HG03196 (cell line): ENCODE results near the gene SS18.
A peak's percentile ranks its signal among the peaks of the same experiment; 100 is the strongest.
"Not testable (repeated sequence)": the region's sequence is repeated elsewhere in the genome, so short reads cannot be mapped to it uniquely, and the experiment has no call there.

ENCODE experiments used
- ATAC-seq: cut with Tn5 transposase; IDR thresholded peaks from one replicate; pipeline ENCODE4 v1.9.1; 2021; ENCODE audit not compliant: unreplicated experiment

The SS18 gene

GRCh38 chr18:26090130-26091046, at the start of gene SS18:
Gene SS18, minus strand, starts transcription at chr18:26090613. Its CDS starts 44 bp downstream, at chr18:26090569.
- ATAC-seq: peak; percentile 83

DNA sequence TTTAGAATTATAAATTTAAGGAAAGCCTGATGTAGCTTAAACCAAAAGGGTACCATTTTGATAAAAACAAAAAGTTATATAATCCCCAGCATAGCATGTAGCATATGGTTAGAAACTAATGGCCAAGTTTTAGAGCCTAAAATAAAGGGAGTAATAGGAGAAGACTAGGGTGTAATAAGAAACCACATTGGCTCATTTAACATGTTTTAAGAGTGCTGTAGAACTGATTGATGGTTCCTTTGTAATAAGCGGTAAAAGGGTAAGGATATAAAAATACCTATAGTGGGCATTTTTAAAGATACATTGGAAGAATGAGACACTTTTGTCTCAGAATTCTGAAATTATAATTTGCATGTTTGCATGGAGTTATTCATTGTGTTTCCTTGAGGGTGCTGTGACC, 45.1 kb upstream of the SS18 start:
- ATAC-seq: no peak

- no peak for ATAC-seq
Measured at GRCh38 chr18:26134107-26134506, 43.7 kb upstream of the SS18 start.

GRCh38 chr18:26133652-26134051, 43.2 kb upstream of the SS18 start, which contains the start of gene PSMA8:
Gene PSMA8, plus strand, starts transcription at chr18:26133869. Its CDS starts 97 bp downstream, at chr18:26133966.
- ATAC-seq: no peak

DNA sequence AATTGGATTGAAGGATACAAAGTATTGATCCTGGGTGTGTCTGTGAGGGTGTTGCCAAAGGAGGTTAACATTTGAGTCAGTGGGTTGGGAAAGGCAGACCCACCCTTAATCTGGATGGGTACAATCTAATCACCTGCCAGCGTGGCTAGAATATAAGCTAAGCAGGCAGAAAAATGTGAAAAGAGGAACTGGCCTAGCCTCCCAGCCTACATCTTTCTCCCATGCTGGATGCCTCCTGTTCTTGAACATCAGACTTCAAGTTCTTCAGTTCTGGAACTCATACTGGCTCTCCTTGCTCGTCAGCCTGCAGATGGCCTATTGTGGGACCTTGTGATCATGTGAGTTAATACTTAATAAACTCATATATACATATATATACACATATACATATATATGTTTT, 37.8 kb upstream of the SS18 start:
- not testable (repeated sequence) for ATAC-seq

GRCh38 chr18:26127786-26128185, 37.4 kb upstream of the SS18 start:
- no peak for ATAC-seq

DNA sequence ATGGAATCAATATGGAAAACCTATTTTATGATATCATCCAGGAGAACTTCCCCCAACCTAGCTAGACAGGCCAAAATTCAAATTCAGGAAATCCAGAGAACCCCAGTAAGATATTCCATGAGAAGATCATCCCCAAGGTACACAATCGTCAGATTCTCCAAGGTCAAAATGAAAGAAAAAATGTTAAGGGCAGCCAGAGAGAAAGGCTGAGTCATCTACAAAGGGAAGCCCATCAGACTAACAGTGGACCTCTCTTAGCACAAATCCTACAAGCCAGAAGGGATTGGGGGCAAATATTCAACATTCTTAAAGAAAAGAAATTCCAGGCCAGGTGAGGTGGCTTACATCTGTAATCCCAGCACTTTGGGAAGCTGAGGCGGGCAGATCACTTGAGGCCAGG, 31.6 kb upstream of the SS18 start:
- not testable (repeated sequence) for ATAC-seq

GRCh38 chr18:26121476-26121875, 31.1 kb upstream of the SS18 start:
- ATAC-seq: no peak

DNA sequence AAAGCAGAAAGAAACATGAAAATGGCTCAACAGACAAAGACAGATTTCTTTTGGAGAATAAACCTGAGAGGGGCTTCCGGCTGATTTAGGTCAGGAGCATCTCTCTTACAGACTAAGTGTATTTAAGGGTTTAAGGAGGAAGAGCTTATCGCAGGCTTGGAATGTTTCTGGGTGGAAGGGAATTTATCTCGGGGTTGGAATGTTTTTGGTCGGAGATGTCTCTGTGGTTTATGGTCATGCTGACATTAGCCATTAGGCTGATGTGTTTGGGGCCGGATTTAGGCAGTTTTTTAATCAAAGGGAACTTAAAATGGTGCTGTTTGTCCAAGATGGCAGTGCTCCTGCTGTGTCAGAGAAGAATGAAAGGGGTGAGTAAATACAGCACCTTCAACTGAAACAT, 28.8 kb upstream of the SS18 start:
- no peak for ATAC-seq

DNA sequence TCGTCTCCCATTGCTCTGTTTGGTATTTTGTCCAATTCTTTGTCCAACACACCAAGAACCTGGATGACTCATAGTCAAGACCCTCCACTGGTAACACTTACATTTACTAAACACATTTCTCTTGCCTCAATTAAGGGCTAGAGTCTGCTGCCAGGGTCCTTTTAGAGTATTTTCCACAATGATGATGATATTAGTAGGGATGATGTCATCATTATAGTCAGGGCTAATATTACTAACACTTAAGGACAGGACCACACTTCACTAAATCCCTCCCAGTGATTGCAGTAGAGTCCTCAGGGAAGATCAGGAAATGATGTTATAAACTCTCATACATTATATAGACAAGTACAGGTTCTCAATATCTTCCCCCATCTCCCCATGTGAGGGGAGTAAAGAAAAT, 13.6 kb upstream of the SS18 start:
- no peak for ATAC-seq

DNA sequence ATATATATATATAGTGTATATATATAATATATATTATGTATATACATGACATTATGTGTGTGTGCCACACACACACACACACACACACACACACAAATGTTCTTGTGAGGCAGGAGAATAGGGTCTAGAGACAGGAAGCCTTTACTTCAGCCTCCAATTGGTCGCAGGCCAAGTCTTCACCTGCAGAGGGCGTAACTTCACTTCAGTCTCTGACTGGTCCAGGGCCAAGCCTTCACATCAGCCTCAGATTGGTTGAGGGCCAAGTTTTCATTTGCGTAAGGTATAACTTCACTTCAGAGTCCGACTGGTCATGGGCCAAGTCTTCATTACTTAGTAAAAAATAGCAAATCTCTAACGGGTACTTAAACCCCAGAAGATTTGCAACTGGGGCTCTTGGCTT, 13.2 kb upstream of the SS18 start:
- no peak for ATAC-seq

GRCh38 chr18:26097563-26097962, 7.2 kb upstream of the SS18 start:
- no peak for ATAC-seq

GRCh38 chr18:26096852-26097251, 6.4 kb upstream of the SS18 start:
- ATAC-seq: no peak

- ATAC-seq: peak; percentile 40
Measured at GRCh38 chr18:26091047-26091630, 726 bp upstream of the SS18 start.

- peak; percentile 4 for ATAC-seq
Measured at GRCh38 chr18:26089293-26090129, 902 bp downstream of the SS18 start.

GRCh38 chr18:26088487-26088886, 1.9 kb downstream of the SS18 start:
- ATAC-seq: no peak

DNA sequence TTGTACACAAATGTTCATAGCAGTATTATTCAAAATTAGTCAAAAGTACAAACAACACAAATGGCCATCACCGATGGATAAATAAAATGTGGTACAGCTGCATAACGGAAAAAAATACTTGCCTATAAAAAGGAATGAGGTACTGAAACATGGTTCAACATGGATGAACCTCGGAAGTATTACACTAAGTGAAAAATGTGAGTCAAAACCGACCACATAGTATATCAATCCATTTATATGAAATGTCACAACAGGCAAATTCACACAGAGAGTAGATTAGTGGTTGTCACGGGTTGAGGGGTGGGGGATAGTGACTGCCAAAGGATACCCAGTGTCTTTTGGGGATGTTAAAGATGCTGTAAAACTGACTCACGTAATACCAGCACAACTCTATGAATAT, 3.5 kb downstream of the SS18 start:
- ATAC-seq: no peak

DNA sequence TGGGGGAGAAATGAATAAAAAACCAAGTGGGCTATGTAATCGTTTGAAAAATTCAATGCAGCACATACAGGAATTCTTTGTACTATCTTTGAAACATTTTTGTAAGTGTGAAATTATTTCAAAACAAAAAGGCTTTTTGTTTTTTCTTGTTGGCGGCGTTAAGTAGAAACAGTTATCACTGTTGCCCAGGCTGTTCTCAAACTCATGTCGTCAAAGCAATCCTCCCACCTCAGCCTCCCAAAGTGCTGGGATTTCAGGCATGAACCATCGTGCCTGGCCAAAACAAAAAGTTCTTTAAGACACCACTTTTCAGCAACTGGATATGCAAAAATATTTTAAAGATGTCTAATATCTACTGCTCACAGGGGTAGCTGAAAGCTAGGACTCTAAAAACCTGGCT, 5.4 kb downstream of the SS18 start:
- no peak for ATAC-seq

GRCh38 chr18:26083099-26083498, 7.3 kb downstream of the SS18 start:
- no peak for ATAC-seq

GRCh38 chr18:26082475-26082874, 7.9 kb downstream of the SS18 start:
- no peak for ATAC-seq

- no peak for ATAC-seq
Measured at GRCh38 chr18:26074246-26074645, 16.2 kb downstream of the SS18 start.
